GM12801 (cell line): ENCODE data around the gene S100A16.

Experiments used
- TF ChIP-seq, protein P1 (sequence below): IDR thresholded peaks from one replicate; pipeline ENCODE4 v1.5.1; 2011; ENCODE audit warnings: control low read depth; ENCODE audit not compliant: insufficient read length; ENCODE audit errors: extremely low read depth

Gene S100A16

DNA sequence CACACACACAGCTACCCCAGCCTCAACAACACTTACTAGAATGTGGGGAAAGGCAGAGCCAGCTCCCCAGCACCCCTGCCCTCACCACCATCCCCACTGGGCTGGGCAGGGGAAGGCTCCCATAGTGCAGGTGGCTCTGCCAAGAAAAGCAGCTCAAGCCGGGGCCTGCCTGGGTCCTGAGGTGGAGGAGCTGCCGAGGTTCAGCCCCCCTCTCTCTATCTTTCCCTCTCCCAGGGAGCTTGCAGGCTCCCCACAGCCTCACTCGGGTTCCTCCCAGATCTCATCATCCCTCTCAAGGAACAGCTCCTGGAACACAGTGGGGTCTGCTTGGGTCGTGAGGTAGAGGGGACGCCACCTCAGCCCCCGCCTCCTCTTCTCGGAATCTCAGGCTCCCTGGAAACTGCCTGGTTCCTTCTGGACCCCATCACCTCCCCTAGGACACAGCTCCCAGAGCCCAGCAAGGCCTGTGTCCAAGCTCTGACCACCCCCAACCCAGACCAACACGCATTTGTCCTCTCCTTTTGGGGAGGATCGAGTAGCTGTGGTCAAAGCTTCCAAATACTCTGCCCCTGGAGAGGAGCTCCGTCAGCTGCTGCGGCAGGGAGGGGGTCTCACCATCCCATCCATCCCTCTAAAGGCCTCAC is 704 bp downstream of the S100A16 start:
- TF ChIP-seq, protein P1, sequence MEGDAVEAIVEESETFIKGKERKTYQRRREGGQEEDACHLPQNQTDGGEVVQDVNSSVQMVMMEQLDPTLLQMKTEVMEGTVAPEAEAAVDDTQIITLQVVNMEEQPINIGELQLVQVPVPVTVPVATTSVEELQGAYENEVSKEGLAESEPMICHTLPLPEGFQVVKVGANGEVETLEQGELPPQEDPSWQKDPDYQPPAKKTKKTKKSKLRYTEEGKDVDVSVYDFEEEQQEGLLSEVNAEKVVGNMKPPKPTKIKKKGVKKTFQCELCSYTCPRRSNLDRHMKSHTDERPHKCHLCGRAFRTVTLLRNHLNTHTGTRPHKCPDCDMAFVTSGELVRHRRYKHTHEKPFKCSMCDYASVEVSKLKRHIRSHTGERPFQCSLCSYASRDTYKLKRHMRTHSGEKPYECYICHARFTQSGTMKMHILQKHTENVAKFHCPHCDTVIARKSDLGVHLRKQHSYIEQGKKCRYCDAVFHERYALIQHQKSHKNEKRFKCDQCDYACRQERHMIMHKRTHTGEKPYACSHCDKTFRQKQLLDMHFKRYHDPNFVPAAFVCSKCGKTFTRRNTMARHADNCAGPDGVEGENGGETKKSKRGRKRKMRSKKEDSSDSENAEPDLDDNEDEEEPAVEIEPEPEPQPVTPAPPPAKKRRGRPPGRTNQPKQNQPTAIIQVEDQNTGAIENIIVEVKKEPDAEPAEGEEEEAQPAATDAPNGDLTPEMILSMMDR = no peak

- TF ChIP-seq, protein P1 = no peak
These were observed 1.6 kb downstream of the S100A16 start for GRCh38 chr1:153611356-153611755.

DNA sequence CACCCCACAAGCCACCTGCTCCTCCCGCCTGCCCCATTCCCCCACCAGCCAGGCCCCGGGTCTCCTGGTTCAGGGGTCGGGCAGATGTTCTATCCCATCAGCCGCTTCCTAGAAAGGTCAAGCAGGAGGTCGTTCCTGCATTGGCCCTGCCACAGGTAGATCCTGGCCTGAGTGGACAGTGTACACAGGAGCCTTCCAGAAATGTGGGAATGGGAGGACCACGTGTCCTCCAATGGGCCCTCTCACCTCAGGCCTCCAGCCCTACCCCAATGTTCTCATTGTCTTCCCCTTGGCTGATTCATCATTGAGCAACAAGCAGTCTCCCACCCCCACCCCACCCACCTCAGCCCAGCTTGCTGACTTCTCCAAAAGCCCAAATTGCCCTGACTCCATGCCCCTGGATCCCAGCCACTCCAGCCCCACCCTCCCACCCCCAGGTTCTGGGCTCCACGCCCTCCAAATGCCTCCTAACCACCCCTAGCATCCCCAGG is 2.1 kb downstream of the S100A16 start:
- TF ChIP-seq, protein P1 = no peak

- TF ChIP-seq, protein P1 = no peak
These were observed 2.6 kb downstream of the S100A16 start for GRCh38 chr1:153610334-153610733.

DNA sequence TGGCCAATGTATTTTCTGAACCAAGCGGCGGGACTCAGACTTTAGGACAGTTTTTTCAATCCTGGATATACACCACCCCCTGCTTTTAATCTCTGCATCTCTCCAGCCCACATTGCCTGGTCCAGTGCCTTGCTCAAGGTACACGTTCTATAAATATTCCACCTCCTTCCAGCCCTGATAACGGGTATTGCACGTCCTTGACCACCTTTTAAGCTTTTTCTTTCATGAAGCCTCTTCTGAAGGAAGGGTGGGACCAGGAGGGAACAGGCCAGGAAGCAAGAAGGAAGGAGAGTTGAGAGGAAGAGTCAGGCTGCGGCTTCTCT is 3.4 kb downstream of the S100A16 start:
- TF ChIP-seq, protein P1 = no peak

DNA sequence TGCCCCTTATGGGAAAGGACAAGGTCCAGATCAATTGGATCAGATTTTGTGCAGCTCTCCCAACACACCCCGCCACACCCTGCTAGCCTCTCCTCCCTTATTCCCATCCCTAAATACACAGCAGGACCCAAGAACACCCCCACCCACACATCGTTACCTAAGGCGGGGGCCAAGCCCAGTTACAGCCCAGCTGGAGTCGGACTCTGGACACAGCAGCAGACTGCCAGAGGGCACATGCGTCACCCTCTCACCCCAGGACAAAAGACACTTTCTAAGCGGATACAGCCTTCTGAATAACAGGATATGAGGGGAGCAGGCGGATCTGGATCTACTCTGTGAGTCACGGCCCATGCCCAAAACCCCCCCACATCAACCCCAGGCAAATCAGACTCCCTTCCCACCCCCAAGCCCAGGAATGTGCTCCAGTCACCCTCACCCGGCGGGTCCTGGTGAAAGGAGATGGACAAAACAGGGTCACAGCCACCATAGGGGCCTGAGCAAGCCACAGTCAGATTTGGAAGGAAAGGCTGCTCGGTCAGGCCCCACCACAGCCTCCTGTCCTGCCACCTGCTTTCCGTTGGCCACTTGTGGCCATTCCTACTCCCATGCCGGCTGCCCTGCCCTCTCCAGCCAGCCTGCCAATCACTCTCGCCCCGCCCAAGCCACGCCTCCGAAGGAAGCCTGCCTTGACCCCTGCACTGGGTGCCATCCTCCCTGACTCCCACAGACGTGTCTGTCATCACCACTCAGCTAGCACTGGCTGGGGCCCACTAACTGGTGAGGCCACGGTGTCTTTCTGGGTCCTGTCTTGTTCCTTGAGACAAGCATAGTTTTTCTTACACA is 4.0 kb downstream of the S100A16 start:
- TF ChIP-seq, protein P1 = no peak

GRCh38 chr1:153608089-153608682 is 4.8 kb downstream of the S100A16 start:
- TF ChIP-seq, protein P1 = no peak
